Activated CD8-positive, alpha-beta memory T cell treated with anti-CD3 and anti-CD28 coated beads, Interleukin-2, amount 10 ng/mL, durations not matched to agents 7 days and 5 days (primary cell): ENCODE data around the gene B4GALT7. TPM values are rescaled to one million over a fixed set of nuclear protein-coding genes. Genes with fewer than 3 reads are reported as not detected.

Experiments
- ATAC-seq: fragments of 150-1000 bp; cut with Tn5 transposase; one replicate; pipeline ENCODE4 v1.10.0; 2021; ENCODE audit warnings: moderate library complexity
- CTCF ChIA-PET: fragments of 350-600 bp; sonication (Branson Sonifier 250); formaldehyde crosslinking; loops from one replicate; lab custom pipeline; 2021; ENCODE audit warnings: antibody characterized with exemption; lab: Charles Lee
- DNase-seq: peaks from one replicate; pipeline ENCODE4 v3.0.0-alpha.2; 2020
- H3K27ac Mint-ChIP-seq: one replicate; pipeline ENCODE4 v1.8.0; 2021; ENCODE audit warnings: mild to moderate bottlenecking, mixed read lengths
- H3K27me3 Mint-ChIP-seq: one replicate; pipeline ENCODE4 v1.8.0; 2021; ENCODE audit warnings: mixed read lengths
- H3K36me3 Mint-ChIP-seq: one replicate; pipeline ENCODE4 v1.8.0; 2021; ENCODE audit warnings: mild to moderate bottlenecking, mixed read lengths
- H3K4me1 Mint-ChIP-seq: one replicate; pipeline ENCODE4 v1.8.0; 2021; ENCODE audit warnings: mixed read lengths
- H3K4me3 Mint-ChIP-seq: one replicate; pipeline ENCODE4 v1.8.0; 2021; ENCODE audit warnings: mild to moderate bottlenecking, moderate library complexity, mixed read lengths
- H3K9me3 Mint-ChIP-seq: one replicate; pipeline ENCODE4 v1.8.0; 2022; ENCODE audit warnings: low read depth, mixed read lengths
- total RNA-seq, 2 experiments: library from RNA; stranded (reverse); gene quantifications; one replicate each; pipeline ENCODE4 v1.2.3, GENCODE V29; 2021

The B4GALT7 gene
- total RNA-seq, 2 experiments from 2014 or later, result 16.8 to 17.2 TPM

DNA sequence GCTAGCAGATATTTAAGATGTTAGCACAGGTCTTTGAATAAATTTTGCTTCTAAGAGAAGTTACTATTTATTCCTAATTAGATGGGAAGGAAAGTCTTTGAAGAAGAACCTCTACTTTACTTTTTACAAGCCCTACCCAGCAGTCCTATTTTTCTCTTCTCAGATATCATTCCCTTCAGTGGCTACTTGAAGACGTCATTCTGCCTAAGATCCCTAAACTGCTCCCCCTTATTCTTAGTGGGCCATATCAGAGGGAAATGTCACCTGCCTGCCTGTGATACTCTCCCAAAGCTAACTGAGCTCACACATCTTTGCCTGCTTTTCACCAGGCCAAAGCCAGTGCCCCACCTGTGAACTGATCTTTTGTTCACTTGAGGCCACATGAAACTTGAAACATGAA, 24.4 kb upstream of the B4GALT7 start:
- CTCF ChIA-PET, result no interaction called here

GRCh38 chr5:177576169-177576568, 23.8 kb upstream of the B4GALT7 start:
- Mint-ChIP-seq H3K4me3 (no peak overlapping the region), H3K9me3 (no peaks in the 10 kb centered on the region), H3K4me1 (no peaks in the 10 kb centered on the region), H3K36me3 (no peaks in the 10 kb centered on the region), H3K27me3 (peaks cover 2% of the 10 kb centered on the region), H3K27ac (no peak overlapping the region)
- no peak for ATAC-seq
- no peak for DNase-seq
- CTCF ChIA-PET, result interaction anchor here (1.2 kb wide), 1 partner anchor 24 kb away, joined by 3 read pairs; no protein-coding TSS in a partner anchor

More for the DNA sequence above, 24.4 kb upstream of the B4GALT7 start:
- no peaks in the 10 kb centered on the region for H3K9me3 Mint-ChIP-seq
- H3K27ac Mint-ChIP-seq, result no peak overlapping the region
- H3K4me1 Mint-ChIP-seq, result no peaks in the 10 kb centered on the region
- no peak for ATAC-seq
- H3K36me3 Mint-ChIP-seq, result no peaks in the 10 kb centered on the region
- no peak for DNase-seq
- peaks cover 2% of the 10 kb centered on the region for H3K27me3 Mint-ChIP-seq
- H3K4me3 Mint-ChIP-seq, result no peak overlapping the region

- ATAC-seq, result no peak
- Mint-ChIP-seq H3K27me3 (peaks cover 2% of the 10 kb centered on the region), H3K9me3 (no peaks in the 10 kb centered on the region), H3K36me3 (no peaks in the 10 kb centered on the region), H3K27ac (no peak overlapping the region), H3K4me1 (no peaks in the 10 kb centered on the region), H3K4me3 (no peak overlapping the region)
- no peak for DNase-seq
- CTCF ChIA-PET, result interaction anchor here (1.9 kb wide), 1 partner anchor 9 kb away, joined by 6 read pairs; no protein-coding TSS in a partner anchor
These were observed 21.6 kb upstream of the B4GALT7 start for GRCh38 chr5:177578316-177578715.

GRCh38 chr5:177588413-177588909, 11.5 kb upstream of the B4GALT7 start:
- H3K27me3 Mint-ChIP-seq, result peaks cover 50% of the 10 kb centered on the region
- no peak for DNase-seq
- H3K9me3 Mint-ChIP-seq, result no peaks in the 10 kb centered on the region
- no peak for ATAC-seq
- H3K4me3 Mint-ChIP-seq, result no peak overlapping the region
- CTCF ChIA-PET, result no interaction called here
- no peak overlapping the region for H3K27ac Mint-ChIP-seq
- peaks cover 4% of the 10 kb centered on the region for H3K36me3 Mint-ChIP-seq
- peaks cover 17% of the 10 kb centered on the region for H3K4me1 Mint-ChIP-seq

- peaks cover 28% of the 10 kb centered on the region for H3K4me1 Mint-ChIP-seq
- H3K36me3 Mint-ChIP-seq, result peaks cover 20% of the 10 kb centered on the region
- DNase-seq (no peak), ATAC-seq (no peak)
- H3K27ac Mint-ChIP-seq, result no peak overlapping the region
- H3K4me3 Mint-ChIP-seq, result no peak overlapping the region
- peaks cover 38% of the 10 kb centered on the region for H3K27me3 Mint-ChIP-seq
- CTCF ChIA-PET, result no interaction called here
- no peaks in the 10 kb centered on the region for H3K9me3 Mint-ChIP-seq
These were observed 9.5 kb upstream of the B4GALT7 start for GRCh38 chr5:177590406-177590805.

DNA sequence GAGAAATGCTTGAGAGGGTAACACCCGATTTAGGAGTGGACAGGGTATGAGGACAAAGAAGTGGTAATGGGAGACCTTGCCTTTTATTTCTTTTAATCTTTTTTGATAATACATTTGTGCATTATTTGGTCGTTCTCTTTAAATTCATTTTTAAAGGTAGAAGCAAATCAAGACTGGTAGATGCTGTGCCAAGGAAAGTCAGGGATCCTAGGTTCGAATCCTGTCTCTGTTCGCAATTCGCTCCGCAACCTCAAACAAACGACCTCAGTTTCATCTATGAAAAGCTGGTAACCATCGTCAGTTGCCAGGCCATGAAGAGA, 8.3 kb upstream of the B4GALT7 start:
- Mint-ChIP-seq H3K4me3 (peak overlapping the region; percentile 97), H3K27me3 (peaks cover 30% of the 10 kb centered on the region), H3K36me3 (peaks cover 31% of the 10 kb centered on the region), H3K4me1 (peaks cover 35% of the 10 kb centered on the region), H3K27ac (peak overlapping the region; percentile 100), H3K9me3 (no peaks in the 10 kb centered on the region)
- ATAC-seq (no peak), DNase-seq (no peak)
- CTCF ChIA-PET, result interaction anchor here (1.1 to 1.5 kb wide), 4 partner anchors 9 to 96 kb away, joined by 3 to 4 read pairs (median 4); no protein-coding TSS in a partner anchor

GRCh38 chr5:177592010-177592834, 7.7 kb upstream of the B4GALT7 start, which contains the start of gene TMED9:
TMED9 (plus strand) TSS chr5:177592203; CDS start chr5:177592215, 12 bp downstream.
- peaks cover 37% of the 10 kb centered on the region for H3K4me1 Mint-ChIP-seq
- CTCF ChIA-PET, result interaction anchor here (1.1 to 1.5 kb wide), 4 partner anchors 8 to 97 kb away, joined by 3 to 4 read pairs (median 4); no protein-coding TSS in a partner anchor
- peak; percentile 90 for DNase-seq
- peak within 1 kb of the TSS; percentile 97 for H3K4me3 Mint-ChIP-seq
- H3K27ac Mint-ChIP-seq, result peak within 1 kb of the TSS; percentile 100
- peaks cover 33% of the 10 kb centered on the region for H3K36me3 Mint-ChIP-seq
- H3K9me3 Mint-ChIP-seq, result no peaks in the 10 kb centered on the region
- peaks cover 30% of the 10 kb centered on the region for H3K27me3 Mint-ChIP-seq
- peak; percentile 99 for ATAC-seq

DNA sequence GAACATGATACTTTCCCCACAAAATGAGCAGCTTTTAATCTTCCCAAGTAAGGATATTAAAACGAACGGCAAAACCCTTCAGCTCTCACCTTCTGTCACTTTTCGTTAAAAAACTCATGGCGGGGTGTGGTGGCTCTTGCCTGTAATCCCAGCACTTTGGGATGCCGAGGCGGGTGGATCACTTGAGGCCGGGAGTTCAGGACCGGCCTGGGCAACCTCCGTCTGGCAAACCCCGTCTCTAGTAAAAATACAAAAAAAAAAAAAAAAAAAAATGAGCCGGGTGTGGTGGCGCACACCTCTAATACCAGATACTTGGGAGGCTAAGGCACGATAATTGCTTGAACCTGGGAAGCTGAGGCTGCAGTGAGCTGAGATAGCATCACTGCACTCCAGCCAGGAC, 7.0 kb upstream of the B4GALT7 start:
- Mint-ChIP-seq H3K9me3 (no peaks in the 10 kb centered on the region), H3K27ac (peak overlapping the region; percentile 100), H3K4me3 (peak overlapping the region; percentile 97), H3K4me1 (peaks cover 40% of the 10 kb centered on the region), H3K36me3 (peaks cover 36% of the 10 kb centered on the region), H3K27me3 (peaks cover 30% of the 10 kb centered on the region)
- DNase-seq, result no peak
- ATAC-seq, result no peak
- CTCF ChIA-PET, result interaction anchor here (1.5 kb wide), 1 partner anchor 97 kb away, joined by 4 read pairs; no protein-coding TSS in a partner anchor

DNA sequence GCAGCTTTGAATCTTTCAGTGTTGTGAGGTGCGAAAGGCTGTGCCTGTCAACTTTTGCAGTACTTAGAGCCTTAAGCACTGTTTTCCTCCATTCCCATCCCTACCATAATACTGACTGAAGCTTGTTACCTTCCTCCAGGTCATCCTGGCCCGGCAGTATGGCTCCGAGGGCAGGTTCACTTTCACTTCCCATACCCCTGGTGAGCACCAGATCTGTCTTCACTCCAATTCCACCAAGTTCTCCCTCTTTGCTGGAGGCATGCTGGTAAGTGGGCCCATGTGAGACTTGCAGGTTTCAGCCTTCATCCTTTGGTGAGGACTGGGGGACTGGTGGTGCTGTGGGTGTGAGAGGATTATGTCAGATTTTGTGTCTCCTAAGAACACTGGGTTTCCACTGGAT, 6.4 kb upstream of the B4GALT7 start:
- H3K36me3 Mint-ChIP-seq, result peaks cover 36% of the 10 kb centered on the region
- DNase-seq (no peak), ATAC-seq (no peak)
- peak overlapping the region; percentile 97 for H3K4me3 Mint-ChIP-seq
- CTCF ChIA-PET, result no interaction called here
- no peaks in the 10 kb centered on the region for H3K9me3 Mint-ChIP-seq
- peaks cover 24% of the 10 kb centered on the region for H3K27me3 Mint-ChIP-seq
- H3K27ac Mint-ChIP-seq, result peak overlapping the region; percentile 30
- peaks cover 43% of the 10 kb centered on the region for H3K4me1 Mint-ChIP-seq

- Mint-ChIP-seq H3K36me3 (peaks cover 36% of the 10 kb centered on the region), H3K4me3 (no peak overlapping the region), H3K27me3 (peaks cover 19% of the 10 kb centered on the region), H3K9me3 (no peaks in the 10 kb centered on the region), H3K4me1 (peaks cover 48% of the 10 kb centered on the region), H3K27ac (no peak overlapping the region)
- ATAC-seq (no peak), DNase-seq (no peak)
- CTCF ChIA-PET, result no interaction called here
These were observed 5.9 kb upstream of the B4GALT7 start for GRCh38 chr5:177594071-177594470.

DNA sequence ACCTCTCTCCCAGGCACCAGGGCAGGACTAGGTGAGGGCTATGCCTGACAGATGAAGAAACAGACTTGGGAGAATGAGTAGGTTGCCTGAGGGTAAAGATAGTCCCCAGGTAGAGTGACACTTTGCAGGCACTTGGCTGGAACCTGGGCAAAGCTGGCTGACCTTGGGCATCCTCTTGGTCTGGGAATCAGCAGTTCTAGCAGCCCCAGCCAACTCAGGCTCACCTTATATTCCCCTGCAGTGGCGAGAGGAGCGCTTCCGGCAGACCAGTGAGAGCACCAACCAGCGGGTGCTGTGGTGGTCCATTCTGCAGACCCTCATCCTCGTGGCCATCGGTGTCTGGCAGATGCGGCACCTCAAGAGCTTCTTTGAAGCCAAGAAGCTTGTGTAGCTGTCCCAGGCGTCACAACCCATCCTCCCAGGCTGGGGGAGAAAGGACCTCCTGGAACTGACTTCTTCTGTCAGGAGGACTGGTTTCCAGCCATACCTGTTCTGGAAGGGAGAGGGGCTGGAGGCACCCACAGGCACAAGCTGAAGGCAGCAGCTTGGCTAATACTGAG, 4.8 kb upstream of the B4GALT7 start:
- H3K36me3 Mint-ChIP-seq, result peaks cover 36% of the 10 kb centered on the region
- DNase-seq (no peak), ATAC-seq (no peak)
- peaks cover 50% of the 10 kb centered on the region for H3K4me1 Mint-ChIP-seq
- H3K9me3 Mint-ChIP-seq, result no peaks in the 10 kb centered on the region
- peaks cover 13% of the 10 kb centered on the region for H3K27me3 Mint-ChIP-seq
- no peak overlapping the region for H3K4me3 Mint-ChIP-seq
- CTCF ChIA-PET, result no interaction called here
- no peak overlapping the region for H3K27ac Mint-ChIP-seq

- no peak overlapping the region for H3K4me3 Mint-ChIP-seq
- H3K27ac Mint-ChIP-seq, result peak overlapping the region; percentile 13
- ATAC-seq, result no peak
- DNase-seq, result no peak
- no peaks in the 10 kb centered on the region for H3K9me3 Mint-ChIP-seq
- H3K4me1 Mint-ChIP-seq, result peaks cover 58% of the 10 kb centered on the region
- peaks cover 2% of the 10 kb centered on the region for H3K27me3 Mint-ChIP-seq
- CTCF ChIA-PET, result interaction anchor here (2.9 kb wide), 1 partner anchor 11 kb away, joined by 11 read pairs; no protein-coding TSS in a partner anchor
- H3K36me3 Mint-ChIP-seq, result peaks cover 36% of the 10 kb centered on the region
These were observed 3.7 kb upstream of the B4GALT7 start for GRCh38 chr5:177595991-177596774.

DNA sequence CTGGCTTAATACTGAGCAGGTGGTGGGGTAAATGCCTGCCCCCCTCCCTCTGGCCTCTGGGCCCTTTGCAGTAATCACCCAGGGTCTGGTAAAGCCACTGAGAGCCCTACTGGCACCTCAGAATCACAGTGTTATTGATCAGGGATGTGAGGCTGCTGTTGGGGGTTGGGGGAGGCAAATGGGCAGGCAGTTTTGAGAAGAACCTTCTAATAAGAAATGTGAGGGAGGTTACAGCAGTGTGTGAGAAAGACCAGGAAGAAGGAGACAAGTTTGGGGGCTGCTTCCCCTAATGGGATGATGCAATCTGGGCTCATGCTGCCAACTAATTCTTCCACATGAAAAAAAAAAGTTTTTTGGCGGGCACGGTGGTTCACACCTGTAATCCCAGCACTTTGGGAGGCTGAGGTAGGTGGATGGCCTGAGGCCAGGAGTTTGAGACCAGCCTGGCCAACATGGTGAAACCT, 3.1 kb upstream of the B4GALT7 start:
- Mint-ChIP-seq H3K4me1 (peaks cover 56% of the 10 kb centered on the region), H3K9me3 (no peaks in the 10 kb centered on the region), H3K27ac (peak overlapping the region; percentile 52), H3K36me3 (peaks cover 36% of the 10 kb centered on the region), H3K27me3 (no peaks in the 10 kb centered on the region), H3K4me3 (no peak overlapping the region)
- CTCF ChIA-PET, result interaction anchor here (2.9 kb wide), 1 partner anchor 10 kb away, joined by 11 read pairs; no protein-coding TSS in a partner anchor
- ATAC-seq (no peak), DNase-seq (no peak)
